ENCODE data around the gene RPLP2. TPM values are rescaled to one million over a fixed set of nuclear protein-coding genes. Genes with fewer than 3 reads are reported as not detected.

RPLP2 gene
- total RNA-seq, 1 experiment from 2014 or later, result 2,582 TPM

DNA sequence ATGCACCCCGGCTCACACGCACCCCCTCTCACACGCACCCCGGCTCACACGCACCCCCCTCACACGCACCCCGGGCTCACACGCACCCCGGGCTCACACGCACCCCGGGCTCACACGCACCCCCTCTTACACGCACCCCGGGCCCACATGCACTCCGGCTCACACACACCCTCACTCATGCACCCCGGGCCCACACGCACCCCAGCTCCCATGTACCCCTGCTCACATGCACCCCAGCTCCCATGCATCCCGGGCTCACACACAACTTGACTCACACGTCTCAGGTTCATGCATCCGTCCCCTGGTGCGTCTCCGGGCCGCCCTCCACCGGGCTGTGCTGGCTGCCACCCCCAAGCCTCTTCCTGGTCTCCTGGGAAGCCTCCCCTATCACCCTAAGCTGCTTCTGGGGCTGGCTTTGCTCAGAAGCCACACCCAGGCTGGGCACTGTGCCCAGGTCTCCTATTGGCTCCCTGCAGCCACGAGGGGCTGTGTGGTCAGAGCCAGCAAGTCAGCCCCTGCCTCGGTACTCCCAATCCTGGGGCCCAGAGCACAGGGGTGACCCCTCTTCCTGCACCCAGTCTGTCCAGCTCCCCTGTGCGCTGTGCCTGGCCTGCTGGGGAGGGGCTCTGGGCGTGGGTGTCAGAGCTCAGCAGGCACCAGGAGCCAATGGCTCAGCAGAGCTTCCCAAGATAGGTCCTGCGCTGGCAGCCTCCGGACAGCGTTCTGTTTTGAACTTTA, 49.8 kb downstream of the RPLP2 start:
- ChIA-PET POLR2A (interaction anchor here (0.6 kb wide), 1 partner anchor 71 kb away, joined by 5 read pairs; no protein-coding TSS in a partner anchor), CTCF (interaction anchor here (1.0 to 1.3 kb wide), 3 partner anchors 9 to 35 kb away, joined by 3 read pairs; no protein-coding TSS in a partner anchor)
- H3K4me3 Mint-ChIP-seq, result no peak overlapping the region
- no peak for ATAC-seq
- no peak overlapping the region for H3K27ac Mint-ChIP-seq
- TF ChIP-seq JUN (CRISPR knock-in tag; IDR thresholded peaks at IDR 0.05) (no peak), NR1H2 (CRISPR knock-in tag; IDR thresholded peaks at IDR 0.05) (no peak), SP1 (CRISPR knock-in tag; conservative IDR thresholded peaks at IDR 0.05) (no peak), FOXK1 (CRISPR knock-in tag; IDR thresholded peaks at IDR 0.05) (no peak), GABPB1 (CRISPR knock-in tag; IDR thresholded peaks at IDR 0.05) (no peak), GRHL2 (CRISPR knock-in tag; IDR thresholded peaks at IDR 0.05; ENCODE audit: insufficient replicate concordance, severe bottlenecking) (no peak), SOX15 (CRISPR knock-in tag; IDR thresholded peaks at IDR 0.05) (no peak)
- TF ChIP-seq, protein P1, sequence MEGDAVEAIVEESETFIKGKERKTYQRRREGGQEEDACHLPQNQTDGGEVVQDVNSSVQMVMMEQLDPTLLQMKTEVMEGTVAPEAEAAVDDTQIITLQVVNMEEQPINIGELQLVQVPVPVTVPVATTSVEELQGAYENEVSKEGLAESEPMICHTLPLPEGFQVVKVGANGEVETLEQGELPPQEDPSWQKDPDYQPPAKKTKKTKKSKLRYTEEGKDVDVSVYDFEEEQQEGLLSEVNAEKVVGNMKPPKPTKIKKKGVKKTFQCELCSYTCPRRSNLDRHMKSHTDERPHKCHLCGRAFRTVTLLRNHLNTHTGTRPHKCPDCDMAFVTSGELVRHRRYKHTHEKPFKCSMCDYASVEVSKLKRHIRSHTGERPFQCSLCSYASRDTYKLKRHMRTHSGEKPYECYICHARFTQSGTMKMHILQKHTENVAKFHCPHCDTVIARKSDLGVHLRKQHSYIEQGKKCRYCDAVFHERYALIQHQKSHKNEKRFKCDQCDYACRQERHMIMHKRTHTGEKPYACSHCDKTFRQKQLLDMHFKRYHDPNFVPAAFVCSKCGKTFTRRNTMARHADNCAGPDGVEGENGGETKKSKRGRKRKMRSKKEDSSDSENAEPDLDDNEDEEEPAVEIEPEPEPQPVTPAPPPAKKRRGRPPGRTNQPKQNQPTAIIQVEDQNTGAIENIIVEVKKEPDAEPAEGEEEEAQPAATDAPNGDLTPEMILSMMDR (IDR thresholded peaks at IDR 0.05), result no peak
- TF ChIP-seq, protein P2, sequence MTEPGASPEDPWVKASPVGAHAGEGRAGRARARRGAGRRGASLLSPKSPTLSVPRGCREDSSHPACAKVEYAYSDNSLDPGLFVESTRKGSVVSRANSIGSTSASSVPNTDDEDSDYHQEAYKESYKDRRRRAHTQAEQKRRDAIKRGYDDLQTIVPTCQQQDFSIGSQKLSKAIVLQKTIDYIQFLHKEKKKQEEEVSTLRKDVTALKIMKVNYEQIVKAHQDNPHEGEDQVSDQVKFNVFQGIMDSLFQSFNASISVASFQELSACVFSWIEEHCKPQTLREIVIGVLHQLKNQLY (CRISPR knock-in tag; IDR thresholded peaks at IDR 0.05), result no peak
- TF ChIP-seq, protein P3, sequence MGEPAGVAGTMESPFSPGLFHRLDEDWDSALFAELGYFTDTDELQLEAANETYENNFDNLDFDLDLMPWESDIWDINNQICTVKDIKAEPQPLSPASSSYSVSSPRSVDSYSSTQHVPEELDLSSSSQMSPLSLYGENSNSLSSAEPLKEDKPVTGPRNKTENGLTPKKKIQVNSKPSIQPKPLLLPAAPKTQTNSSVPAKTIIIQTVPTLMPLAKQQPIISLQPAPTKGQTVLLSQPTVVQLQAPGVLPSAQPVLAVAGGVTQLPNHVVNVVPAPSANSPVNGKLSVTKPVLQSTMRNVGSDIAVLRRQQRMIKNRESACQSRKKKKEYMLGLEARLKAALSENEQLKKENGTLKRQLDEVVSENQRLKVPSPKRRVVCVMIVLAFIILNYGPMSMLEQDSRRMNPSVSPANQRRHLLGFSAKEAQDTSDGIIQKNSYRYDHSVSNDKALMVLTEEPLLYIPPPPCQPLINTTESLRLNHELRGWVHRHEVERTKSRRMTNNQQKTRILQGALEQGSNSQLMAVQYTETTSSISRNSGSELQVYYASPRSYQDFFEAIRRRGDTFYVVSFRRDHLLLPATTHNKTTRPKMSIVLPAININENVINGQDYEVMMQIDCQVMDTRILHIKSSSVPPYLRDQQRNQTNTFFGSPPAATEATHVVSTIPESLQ (CRISPR knock-in tag; IDR thresholded peaks at IDR 0.05), result no peak
- TF ChIP-seq, protein P4, sequence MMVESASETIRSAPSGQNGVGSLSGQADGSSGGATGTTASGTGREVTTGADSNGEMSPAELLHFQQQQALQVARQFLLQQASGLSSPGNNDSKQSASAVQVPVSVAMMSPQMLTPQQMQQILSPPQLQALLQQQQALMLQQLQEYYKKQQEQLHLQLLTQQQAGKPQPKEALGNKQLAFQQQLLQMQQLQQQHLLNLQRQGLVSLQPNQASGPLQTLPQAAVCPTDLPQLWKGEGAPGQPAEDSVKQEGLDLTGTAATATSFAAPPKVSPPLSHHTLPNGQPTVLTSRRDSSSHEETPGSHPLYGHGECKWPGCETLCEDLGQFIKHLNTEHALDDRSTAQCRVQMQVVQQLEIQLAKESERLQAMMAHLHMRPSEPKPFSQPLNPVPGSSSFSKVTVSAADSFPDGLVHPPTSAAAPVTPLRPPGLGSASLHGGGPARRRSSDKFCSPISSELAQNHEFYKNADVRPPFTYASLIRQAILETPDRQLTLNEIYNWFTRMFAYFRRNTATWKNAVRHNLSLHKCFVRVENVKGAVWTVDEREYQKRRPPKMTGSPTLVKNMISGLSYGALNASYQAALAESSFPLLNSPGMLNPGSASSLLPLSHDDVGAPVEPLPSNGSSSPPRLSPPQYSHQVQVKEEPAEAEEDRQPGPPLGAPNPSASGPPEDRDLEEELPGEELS (CRISPR knock-in tag; IDR thresholded peaks at IDR 0.05), result no peak
- TF ChIP-seq, protein P5, sequence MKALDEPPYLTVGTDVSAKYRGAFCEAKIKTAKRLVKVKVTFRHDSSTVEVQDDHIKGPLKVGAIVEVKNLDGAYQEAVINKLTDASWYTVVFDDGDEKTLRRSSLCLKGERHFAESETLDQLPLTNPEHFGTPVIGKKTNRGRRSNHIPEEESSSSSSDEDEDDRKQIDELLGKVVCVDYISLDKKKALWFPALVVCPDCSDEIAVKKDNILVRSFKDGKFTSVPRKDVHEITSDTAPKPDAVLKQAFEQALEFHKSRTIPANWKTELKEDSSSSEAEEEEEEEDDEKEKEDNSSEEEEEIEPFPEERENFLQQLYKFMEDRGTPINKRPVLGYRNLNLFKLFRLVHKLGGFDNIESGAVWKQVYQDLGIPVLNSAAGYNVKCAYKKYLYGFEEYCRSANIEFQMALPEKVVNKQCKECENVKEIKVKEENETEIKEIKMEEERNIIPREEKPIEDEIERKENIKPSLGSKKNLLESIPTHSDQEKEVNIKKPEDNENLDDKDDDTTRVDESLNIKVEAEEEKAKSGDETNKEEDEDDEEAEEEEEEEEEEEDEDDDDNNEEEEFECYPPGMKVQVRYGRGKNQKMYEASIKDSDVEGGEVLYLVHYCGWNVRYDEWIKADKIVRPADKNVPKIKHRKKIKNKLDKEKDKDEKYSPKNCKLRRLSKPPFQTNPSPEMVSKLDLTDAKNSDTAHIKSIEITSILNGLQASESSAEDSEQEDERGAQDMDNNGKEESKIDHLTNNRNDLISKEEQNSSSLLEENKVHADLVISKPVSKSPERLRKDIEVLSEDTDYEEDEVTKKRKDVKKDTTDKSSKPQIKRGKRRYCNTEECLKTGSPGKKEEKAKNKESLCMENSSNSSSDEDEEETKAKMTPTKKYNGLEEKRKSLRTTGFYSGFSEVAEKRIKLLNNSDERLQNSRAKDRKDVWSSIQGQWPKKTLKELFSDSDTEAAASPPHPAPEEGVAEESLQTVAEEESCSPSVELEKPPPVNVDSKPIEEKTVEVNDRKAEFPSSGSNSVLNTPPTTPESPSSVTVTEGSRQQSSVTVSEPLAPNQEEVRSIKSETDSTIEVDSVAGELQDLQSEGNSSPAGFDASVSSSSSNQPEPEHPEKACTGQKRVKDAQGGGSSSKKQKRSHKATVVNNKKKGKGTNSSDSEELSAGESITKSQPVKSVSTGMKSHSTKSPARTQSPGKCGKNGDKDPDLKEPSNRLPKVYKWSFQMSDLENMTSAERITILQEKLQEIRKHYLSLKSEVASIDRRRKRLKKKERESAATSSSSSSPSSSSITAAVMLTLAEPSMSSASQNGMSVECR (CRISPR knock-in tag; IDR thresholded peaks at IDR 0.05; ENCODE audit: borderline replicate concordance), result no peak
- TF ChIP-seq, protein P6, sequence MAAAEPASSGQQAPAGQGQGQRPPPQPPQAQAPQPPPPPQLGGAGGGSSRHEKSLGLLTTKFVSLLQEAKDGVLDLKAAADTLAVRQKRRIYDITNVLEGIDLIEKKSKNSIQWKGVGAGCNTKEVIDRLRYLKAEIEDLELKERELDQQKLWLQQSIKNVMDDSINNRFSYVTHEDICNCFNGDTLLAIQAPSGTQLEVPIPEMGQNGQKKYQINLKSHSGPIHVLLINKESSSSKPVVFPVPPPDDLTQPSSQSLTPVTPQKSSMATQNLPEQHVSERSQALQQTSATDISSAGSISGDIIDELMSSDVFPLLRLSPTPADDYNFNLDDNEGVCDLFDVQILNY (CRISPR knock-in tag; IDR thresholded peaks at IDR 0.05), result no peak
- TF ChIP-seq, protein P7, sequence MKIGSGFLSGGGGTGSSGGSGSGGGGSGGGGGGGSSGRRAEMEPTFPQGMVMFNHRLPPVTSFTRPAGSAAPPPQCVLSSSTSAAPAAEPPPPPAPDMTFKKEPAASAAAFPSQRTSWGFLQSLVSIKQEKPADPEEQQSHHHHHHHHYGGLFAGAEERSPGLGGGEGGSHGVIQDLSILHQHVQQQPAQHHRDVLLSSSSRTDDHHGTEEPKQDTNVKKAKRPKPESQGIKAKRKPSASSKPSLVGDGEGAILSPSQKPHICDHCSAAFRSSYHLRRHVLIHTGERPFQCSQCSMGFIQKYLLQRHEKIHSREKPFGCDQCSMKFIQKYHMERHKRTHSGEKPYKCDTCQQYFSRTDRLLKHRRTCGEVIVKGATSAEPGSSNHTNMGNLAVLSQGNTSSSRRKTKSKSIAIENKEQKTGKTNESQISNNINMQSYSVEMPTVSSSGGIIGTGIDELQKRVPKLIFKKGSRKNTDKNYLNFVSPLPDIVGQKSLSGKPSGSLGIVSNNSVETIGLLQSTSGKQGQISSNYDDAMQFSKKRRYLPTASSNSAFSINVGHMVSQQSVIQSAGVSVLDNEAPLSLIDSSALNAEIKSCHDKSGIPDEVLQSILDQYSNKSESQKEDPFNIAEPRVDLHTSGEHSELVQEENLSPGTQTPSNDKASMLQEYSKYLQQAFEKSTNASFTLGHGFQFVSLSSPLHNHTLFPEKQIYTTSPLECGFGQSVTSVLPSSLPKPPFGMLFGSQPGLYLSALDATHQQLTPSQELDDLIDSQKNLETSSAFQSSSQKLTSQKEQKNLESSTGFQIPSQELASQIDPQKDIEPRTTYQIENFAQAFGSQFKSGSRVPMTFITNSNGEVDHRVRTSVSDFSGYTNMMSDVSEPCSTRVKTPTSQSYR (CRISPR knock-in tag; IDR thresholded peaks at IDR 0.05), result no peak
- TF ChIP-seq, protein P8, sequence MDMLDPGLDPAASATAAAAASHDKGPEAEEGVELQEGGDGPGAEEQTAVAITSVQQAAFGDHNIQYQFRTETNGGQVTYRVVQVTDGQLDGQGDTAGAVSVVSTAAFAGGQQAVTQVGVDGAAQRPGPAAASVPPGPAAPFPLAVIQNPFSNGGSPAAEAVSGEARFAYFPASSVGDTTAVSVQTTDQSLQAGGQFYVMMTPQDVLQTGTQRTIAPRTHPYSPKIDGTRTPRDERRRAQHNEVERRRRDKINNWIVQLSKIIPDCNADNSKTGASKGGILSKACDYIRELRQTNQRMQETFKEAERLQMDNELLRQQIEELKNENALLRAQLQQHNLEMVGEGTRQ (CRISPR knock-in tag; IDR thresholded peaks at IDR 0.05), result no peak
- DNase-seq (ENCODE audit: low spot score), result no peak
- no peaks in the 10 kb centered on the region for H3K9me3 Mint-ChIP-seq
- H3K27me3 Mint-ChIP-seq (ENCODE audit: low read depth), result peaks cover 3% of the 10 kb centered on the region; the same call in 1 of the 2 replicates
- peaks cover 40% of the 10 kb centered on the region for H3K4me1 Mint-ChIP-seq
- no peaks in the 10 kb centered on the region for H3K36me3 Mint-ChIP-seq
